Stimulated activated CD4-positive, alpha-beta T cell treated with anti-CD3 and anti-CD28 coated beads, Interleukin-4, amount 100 ng/mL, for 48 hours (primary cell): ENCODE results near the gene HOXD3.

Experiments
- DNase-seq, 2 donors: peaks; one replicate each; pipeline ENCODE4 v3.0.0-alpha.2; 2020; ENCODE audit warnings: low read depth in 2 of 2

HOXD3 gene

GRCh38 chr2:176149481-176149938 lies 7.6 kb upstream of the HOXD3 start:
- DNase-seq = no peak

- DNase-seq = no peak
These were observed 7.0 kb upstream of the HOXD3 start for GRCh38 chr2:176149939-176150583.

GRCh38 chr2:176150584-176151441 lies 6.3 kb upstream of the HOXD3 start:
- DNase-seq = no peak

GRCh38 chr2:176151442-176152287 lies 5.4 kb upstream of the HOXD3 start, which contains the start of gene HOXD4:
Gene HOXD4, plus strand, starts transcription at chr2:176151550. Its CDS starts 84 bp downstream, at chr2:176151634.
- DNase-seq = no peak

- no peak for DNase-seq
These were observed 4.5 kb upstream of the HOXD3 start for GRCh38 chr2:176152350-176153181.

GRCh38 chr2:176154576-176155252 lies 2.4 kb upstream of the HOXD3 start:
- DNase-seq = no peak

- DNase-seq = no peak
These were observed 1.6 kb upstream of the HOXD3 start for GRCh38 chr2:176155356-176156044.

GRCh38 chr2:176156301-176156806 lies 753 bp upstream of the HOXD3 start:
- DNase-seq = no peak

GRCh38 chr2:176157499-176158185 lies 535 bp downstream of the HOXD3 start:
- no peak for DNase-seq

- no peak for DNase-seq
These were observed 1.1 kb downstream of the HOXD3 start for GRCh38 chr2:176158186-176158591.

- no peak for DNase-seq
These were observed 2.0 kb downstream of the HOXD3 start for GRCh38 chr2:176158855-176159662.

- no peak for DNase-seq
These were observed 2.6 kb downstream of the HOXD3 start for GRCh38 chr2:176159663-176160250.

- DNase-seq = no peak
These were observed 3.3 kb downstream of the HOXD3 start for GRCh38 chr2:176160251-176160985.

- no peak for DNase-seq
These were observed 4.1 kb downstream of the HOXD3 start for GRCh38 chr2:176160986-176161824.

GRCh38 chr2:176161825-176162626 lies 4.9 kb downstream of the HOXD3 start:
- no peak for DNase-seq
